GM04503 (cell line): ENCODE measurements around the gene DYNC1H1.
A peak's percentile ranks its signal among the peaks of the same experiment; 100 is the strongest.

ENCODE experiments used
- DNase-seq: peaks from one replicate; pipeline ENCODE4 v3.0.0-alpha.2; 2012; ENCODE audit warnings: low read depth

Gene DYNC1H1

GRCh38 chr14:102088012-102088792, 123.8 kb downstream of the DYNC1H1 start:
- peak; percentile 11 for DNase-seq

DNA sequence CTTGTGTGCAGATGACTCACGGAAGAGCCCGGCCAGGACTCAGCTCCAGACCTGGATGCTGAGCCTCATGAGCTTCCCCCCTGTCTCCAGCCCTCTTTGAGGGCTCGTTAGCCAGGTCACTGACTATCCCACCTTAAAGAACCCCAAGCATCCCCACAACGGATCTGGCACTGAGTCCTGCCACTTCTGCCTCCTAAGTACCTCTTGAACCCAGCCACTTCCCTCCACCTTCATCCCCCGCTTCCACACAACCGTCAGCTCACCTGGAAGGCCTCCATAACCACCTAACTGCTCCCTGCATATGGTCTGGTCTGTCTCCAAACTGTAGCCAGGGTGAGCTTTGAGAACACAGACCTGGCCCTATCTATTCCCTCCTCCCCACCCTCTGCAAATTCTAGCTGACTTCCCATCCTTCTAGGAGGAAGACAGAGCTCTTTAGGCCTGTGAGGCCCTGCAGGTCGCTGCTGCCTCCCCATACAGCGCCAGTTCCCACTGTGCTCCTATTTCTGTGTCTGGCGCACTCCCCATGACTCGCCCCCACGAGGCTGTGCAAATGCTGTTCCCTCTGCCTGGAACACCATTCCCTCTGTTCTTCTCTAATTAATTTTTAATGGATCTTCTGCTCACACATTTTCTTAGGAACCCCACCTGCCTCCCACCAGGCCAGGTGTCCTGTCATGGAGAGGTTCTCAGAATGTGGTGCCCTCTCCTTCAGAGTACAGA, 125.4 kb downstream of the DYNC1H1 start:
- no peak for DNase-seq

- DNase-seq, result no peak
Measured at GRCh38 chr14:102090713-102091112, 126.3 kb downstream of the DYNC1H1 start.

DNA sequence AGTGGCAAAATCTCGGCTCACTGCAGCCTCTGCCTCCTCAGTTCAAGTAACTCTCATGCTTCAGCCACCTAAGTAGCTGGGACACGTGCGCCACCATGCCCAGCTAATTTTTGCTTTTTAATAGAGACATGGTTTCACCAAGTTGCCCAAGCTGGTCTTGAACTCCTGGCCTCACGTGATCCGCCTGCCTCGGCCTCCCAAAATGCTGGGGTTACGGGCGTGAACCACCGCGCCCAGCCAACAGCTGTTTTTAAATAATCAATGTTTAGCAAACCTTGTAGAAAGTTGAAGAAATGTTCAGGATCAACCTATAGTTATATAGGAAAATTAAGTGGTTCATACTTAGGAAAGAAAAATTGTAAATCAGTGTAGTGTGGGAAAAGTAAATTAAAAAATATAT, 128.4 kb downstream of the DYNC1H1 start:
- DNase-seq, result no peak

GRCh38 chr14:102094101-102094500, 129.7 kb downstream of the DYNC1H1 start:
- no peak for DNase-seq

DNA sequence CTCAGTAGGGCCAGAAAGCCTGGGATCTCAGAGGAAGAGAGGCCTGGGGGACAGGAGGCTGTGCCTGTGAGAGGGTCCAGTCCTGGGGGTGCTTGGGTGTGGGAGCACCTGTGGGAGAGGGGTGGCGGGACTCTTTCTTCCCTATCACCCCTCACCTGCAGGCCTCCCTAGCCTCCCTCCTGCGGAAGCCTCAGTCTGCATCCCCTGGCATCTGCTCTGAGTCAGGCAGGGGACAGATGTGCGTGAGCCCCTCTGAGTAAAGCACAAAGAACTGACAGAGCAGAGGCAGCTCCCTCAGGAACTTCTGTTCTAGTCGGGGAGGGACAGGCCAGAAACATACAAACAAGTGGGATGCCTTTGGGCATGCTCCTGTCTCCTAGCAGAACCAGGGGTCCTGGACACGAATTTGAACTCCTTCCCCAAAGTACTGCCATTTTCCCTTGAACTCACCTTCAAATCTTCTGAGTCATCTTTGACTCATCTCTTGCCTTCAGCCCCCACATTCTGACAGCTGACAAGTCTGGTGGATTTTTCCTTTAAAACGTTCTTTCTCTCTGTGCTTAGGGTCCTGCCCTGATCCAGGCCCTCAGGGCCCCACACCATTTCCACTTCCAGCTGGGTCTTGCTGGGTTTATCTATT, 131.0 kb downstream of the DYNC1H1 start:
- DNase-seq, result no peak

DNA sequence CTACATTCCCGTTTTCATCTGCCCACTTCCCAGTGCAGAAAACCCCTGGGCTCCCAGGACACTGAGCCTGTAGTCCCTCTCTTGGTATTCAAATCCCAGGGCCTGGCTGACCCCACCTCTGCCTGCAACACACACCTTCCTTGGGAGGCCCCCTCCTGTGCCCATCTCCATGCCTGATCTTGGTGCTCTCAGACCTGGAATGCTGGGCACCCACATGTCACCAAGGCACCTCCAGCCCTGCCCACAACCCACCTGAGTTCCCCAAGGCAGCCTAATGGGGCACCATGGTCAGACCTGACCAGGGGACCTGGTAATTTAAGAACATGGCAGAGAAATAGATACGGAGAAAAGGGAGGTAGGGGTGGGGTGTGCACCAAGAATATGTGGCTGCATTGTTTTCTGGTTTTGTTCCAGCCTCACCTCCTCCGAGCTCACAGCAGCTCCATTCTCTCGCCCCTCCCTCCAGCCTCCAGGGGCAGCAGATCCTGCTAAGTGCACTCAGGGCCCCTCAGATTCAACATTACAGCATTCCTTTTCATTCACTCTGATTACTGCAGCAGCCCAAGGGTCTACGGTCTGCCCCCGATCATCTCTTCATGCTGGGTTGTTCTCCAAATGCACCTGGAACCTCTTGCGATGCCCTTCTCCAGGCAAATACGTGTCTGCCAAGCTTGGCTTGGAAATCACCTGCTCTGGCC, 131.6 kb downstream of the DYNC1H1 start:
- DNase-seq, result no peak

DNA sequence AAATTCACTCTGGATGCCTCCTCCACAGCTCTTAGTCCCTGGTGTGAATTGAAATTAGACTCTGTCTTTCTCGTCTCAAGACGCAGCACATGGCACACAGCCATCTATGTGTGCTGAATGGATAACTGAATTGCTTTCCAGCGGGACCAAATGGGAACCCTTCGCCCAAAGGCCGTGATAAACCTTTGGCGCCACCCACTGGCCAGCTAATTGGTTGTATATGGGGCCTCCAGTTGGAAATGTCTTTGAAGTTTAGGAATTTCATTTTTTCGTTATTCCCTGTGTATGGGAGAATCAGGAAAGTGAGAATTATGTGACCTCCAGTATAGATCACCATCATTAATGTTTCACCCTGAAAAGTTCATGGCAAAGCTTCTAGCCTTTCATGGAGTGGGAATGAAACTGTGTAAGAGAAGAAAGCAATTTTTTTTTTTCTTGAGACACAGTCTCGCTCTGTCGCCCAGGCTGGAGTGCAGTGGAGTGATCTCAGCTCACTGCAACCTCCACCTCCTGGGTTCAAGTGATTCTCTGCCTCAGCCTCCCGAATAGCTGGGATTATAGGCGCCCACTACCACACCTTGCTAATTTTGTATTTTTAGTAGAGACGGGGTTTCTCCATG, 132.3 kb downstream of the DYNC1H1 start:
- peak; percentile 10 for DNase-seq

- no peak for DNase-seq
Measured at GRCh38 chr14:102097441-102098135, 133.2 kb downstream of the DYNC1H1 start.

DNA sequence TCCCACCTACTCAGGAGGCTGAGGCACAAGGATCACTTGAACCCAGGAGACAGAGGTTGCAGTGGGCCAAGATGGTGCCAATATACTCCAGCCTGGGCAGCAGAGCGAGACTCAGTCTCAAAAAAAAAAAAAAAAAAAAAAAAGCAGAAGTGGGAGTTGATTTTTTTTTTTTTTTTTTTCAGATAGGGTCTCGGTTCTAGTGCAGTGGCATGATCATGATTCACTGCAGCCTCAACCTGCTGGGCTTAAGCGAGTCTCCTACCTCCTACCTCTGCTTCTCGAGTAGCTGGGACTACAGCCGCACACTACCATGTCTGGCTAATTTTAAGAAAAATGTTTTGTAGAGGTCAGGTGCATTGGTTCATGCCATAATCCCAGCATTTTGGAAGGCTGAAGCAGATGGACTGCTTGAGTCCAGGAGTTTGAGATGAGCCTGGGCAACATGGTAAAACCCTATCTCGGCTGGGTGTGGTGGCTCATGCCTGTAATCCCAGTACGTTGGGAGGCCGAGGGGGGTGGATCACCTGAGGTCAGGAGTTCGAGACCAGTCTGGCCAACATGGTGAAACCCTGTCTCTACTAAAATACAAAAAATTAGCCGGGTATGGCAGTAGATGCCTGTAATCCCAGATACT, 138.8 kb downstream of the DYNC1H1 start:
- DNase-seq, result no peak

GRCh38 chr14:102105369-102105768, 141.0 kb downstream of the DYNC1H1 start:
- DNase-seq, result no peak
